GM12891 (cell line): ENCODE data around the gene ZNF865.

Experiments used
- POLR2A ChIP-seq: IDR thresholded peaks from 2 replicates; pipeline ENCODE4 v1.6.1; 2011; ENCODE audit warnings: low read depth, low read length, control low read depth
- POLR2AphosphoS5 ChIP-seq: IDR thresholded peaks from 2 replicates; pipeline ENCODE4 v1.6.1; 2011; ENCODE audit warnings: low read depth, low read length, control low read depth

DNA sequence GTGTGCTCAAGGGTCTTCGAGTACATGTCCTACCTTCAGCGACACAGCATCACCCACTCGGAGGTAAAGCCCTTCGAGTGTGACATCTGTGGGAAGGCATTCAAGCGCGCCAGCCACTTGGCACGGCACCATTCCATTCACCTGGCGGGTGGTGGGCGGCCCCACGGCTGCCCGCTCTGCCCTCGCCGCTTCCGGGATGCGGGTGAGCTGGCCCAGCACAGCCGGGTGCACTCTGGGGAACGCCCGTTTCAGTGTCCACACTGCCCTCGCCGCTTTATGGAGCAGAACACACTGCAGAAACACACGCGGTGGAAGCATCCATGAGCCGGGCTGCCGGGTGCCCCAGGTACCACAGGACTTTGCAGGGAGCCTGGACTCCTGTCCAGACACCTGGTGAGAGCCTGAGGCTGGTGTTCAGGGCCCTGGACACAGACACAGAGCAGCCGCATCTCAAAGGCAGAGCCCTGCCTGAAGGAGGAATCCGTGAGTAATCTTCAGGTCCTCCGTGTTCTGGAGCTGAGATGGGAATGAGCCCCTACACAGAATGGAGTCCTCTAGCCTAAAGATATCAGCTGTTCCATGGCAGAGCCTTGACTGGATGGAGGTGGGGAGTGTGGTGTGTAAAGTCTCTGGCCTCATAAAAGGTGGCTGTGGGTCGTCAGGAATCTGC, 39.5 kb downstream of the ZNF865 start:
- TF ChIP-seq POLR2A: no peak
- TF ChIP-seq POLR2AphosphoS5: no peak
